HEK293 (cell line): ENCODE data around the gene EIF4B.

ENCODE experiments used
- BCL11B ChIP-seq: fragments of 450-650 bp; formaldehyde crosslinking; IDR thresholded peaks from 2 replicates; pipeline ENCODE4 v1.5.1; 2016; ENCODE audit warnings: low read depth, missing biosample characterization, missing genetic modification characterization
- EGR2 ChIP-seq: fragments of 450-650 bp; formaldehyde crosslinking; IDR thresholded peaks from 2 replicates; pipeline ENCODE4 v1.5.1; 2016; ENCODE audit warnings: low read depth, missing biosample characterization, missing genetic modification characterization
- KLF9 ChIP-seq: fragments of 450-650 bp; formaldehyde crosslinking; IDR thresholded peaks from 2 replicates; pipeline ENCODE4 v1.5.1; 2016; ENCODE audit warnings: missing biosample characterization, missing genetic modification characterization, low read depth
- OSR2 ChIP-seq: fragments of 450-650 bp; formaldehyde crosslinking; IDR thresholded peaks from 2 replicates; pipeline ENCODE4 v1.5.1; 2016; ENCODE audit warnings: missing biosample characterization, missing genetic modification characterization
- RBAK ChIP-seq: fragments of 450-650 bp; formaldehyde crosslinking; IDR thresholded peaks from 2 replicates; pipeline ENCODE4 v1.5.1; 2016; ENCODE audit warnings: missing biosample characterization, missing genetic modification characterization
- SALL2 ChIP-seq: fragments of 450-650 bp; formaldehyde crosslinking; IDR thresholded peaks from 2 replicates; pipeline ENCODE4 v1.5.0; 2017; ENCODE audit warnings: missing biosample characterization, mild to moderate bottlenecking, missing genetic modification characterization, borderline replicate concordance
- WT1 ChIP-seq: fragments of 450-650 bp; formaldehyde crosslinking; IDR thresholded peaks from 2 replicates; pipeline ENCODE4 v1.5.1; 2016; ENCODE audit warnings: missing biosample characterization, missing genetic modification characterization
- ZBTB8A ChIP-seq: fragments of 450-650 bp; formaldehyde crosslinking; IDR thresholded peaks from 2 replicates; pipeline ENCODE4 v1.5.1; 2016; ENCODE audit warnings: missing biosample characterization, missing genetic modification characterization
- ZNF114 ChIP-seq: fragments of 450-650 bp; formaldehyde crosslinking; IDR thresholded peaks from 2 replicates; pipeline ENCODE4 v1.5.0; 2017; ENCODE audit warnings: missing biosample characterization, missing genetic modification characterization
- ZNF221 ChIP-seq: fragments of 450-650 bp; formaldehyde crosslinking; IDR thresholded peaks from 2 replicates; pipeline ENCODE4 v1.5.1; 2017; ENCODE audit warnings: missing biosample characterization, missing genetic modification characterization, borderline replicate concordance
- ZNF223 ChIP-seq: fragments of 450-650 bp; formaldehyde crosslinking; IDR thresholded peaks from 2 replicates; pipeline ENCODE4 v1.5.1; 2016; ENCODE audit warnings: missing biosample characterization, missing genetic modification characterization
- ZNF24 ChIP-seq: fragments of 450-650 bp; formaldehyde crosslinking; IDR thresholded peaks from 2 replicates; pipeline ENCODE4 v1.5.1; 2016; ENCODE audit warnings: missing biosample characterization, missing genetic modification characterization
- ZNF274 ChIP-seq, 2 experiments: fragments of 200-500 bp in 1 of 2; fragments of 450-650 bp in 1 of 2; sonication (Bioruptor generic) in 1 of 2; formaldehyde crosslinking in 1 of 2; IDR thresholded peaks; 2 replicates each; pipeline versions ENCODE4 v1.5.1 to v1.6.1; 2014 to 2016; ENCODE audit warnings: borderline replicate concordance in 1 of 2, inconsistent platforms in 1 of 2, low read length in 1 of 2, missing biosample characterization in 1 of 2, missing genetic modification characterization in 1 of 2
- ZNF416 ChIP-seq: fragments of 450-650 bp; formaldehyde crosslinking; IDR thresholded peaks from 2 replicates; pipeline ENCODE4 v1.5.1; 2016; ENCODE audit warnings: missing biosample characterization, missing genetic modification characterization
- ZNF426 ChIP-seq: fragments of 450-650 bp; formaldehyde crosslinking; IDR thresholded peaks from 2 replicates; pipeline ENCODE4 v1.5.1; 2017; ENCODE audit warnings: missing biosample characterization, missing genetic modification characterization, mild to moderate bottlenecking, inconsistent platforms, moderate library complexity
- ZNF529 ChIP-seq: fragments of 450-650 bp; formaldehyde crosslinking; IDR thresholded peaks from 2 replicates; pipeline ENCODE4 v1.5.1; 2017; ENCODE audit warnings: missing genetic modification characterization, missing biosample characterization; ENCODE audit not compliant: insufficient replicate concordance
- ZNF549 ChIP-seq: fragments of 450-650 bp; IDR thresholded peaks from 2 replicates; pipeline ENCODE4 v1.5.1; 2018; ENCODE audit warnings: missing biosample characterization, missing genetic modification characterization, mild to moderate bottlenecking, inconsistent platforms, moderate library complexity
- ZNF558 ChIP-seq: fragments of 450-650 bp; formaldehyde crosslinking; IDR thresholded peaks from 2 replicates; pipeline ENCODE4 v1.5.1; 2016; ENCODE audit warnings: missing biosample characterization, missing genetic modification characterization
- ZNF585B ChIP-seq: fragments of 450-650 bp; formaldehyde crosslinking; IDR thresholded peaks from 2 replicates; pipeline ENCODE4 v1.5.1; 2016; ENCODE audit warnings: missing biosample characterization, missing genetic modification characterization
- ZNF677 ChIP-seq: fragments of 450-650 bp; IDR thresholded peaks from 2 replicates; pipeline ENCODE4 v1.5.0; 2018; ENCODE audit warnings: missing biosample characterization, mild to moderate bottlenecking, missing genetic modification characterization, moderate library complexity
- ZSCAN16 ChIP-seq: fragments of 450-650 bp; formaldehyde crosslinking; IDR thresholded peaks from 2 replicates; pipeline ENCODE4 v1.5.1; 2016; ENCODE audit warnings: missing biosample characterization, missing genetic modification characterization
- TF ChIP-seq, protein P1 (sequence below): fragments of 450-650 bp; formaldehyde crosslinking; IDR thresholded peaks from 2 replicates; pipeline ENCODE4; 2016; ENCODE audit warnings: missing biosample characterization, missing genetic modification characterization
- TF ChIP-seq, protein P2 (sequence below): fragments of 450-650 bp; formaldehyde crosslinking; IDR thresholded peaks from 2 replicates; pipeline ENCODE4 v1.5.1; 2016; ENCODE audit warnings: missing biosample characterization, missing genetic modification characterization
- TF ChIP-seq, protein P3 (sequence below): fragments of 450-650 bp; formaldehyde crosslinking; IDR thresholded peaks from 2 replicates; pipeline ENCODE4 v1.5.1; 2016; ENCODE audit warnings: missing biosample characterization, missing genetic modification characterization
- TF ChIP-seq, protein P4 (sequence below): fragments of 450-650 bp; formaldehyde crosslinking; IDR thresholded peaks from 2 replicates; pipeline ENCODE4 v1.5.1; 2017; ENCODE audit warnings: missing biosample characterization, missing genetic modification characterization
- TF ChIP-seq, protein P5 (sequence below): fragments of 450-650 bp; formaldehyde crosslinking; IDR thresholded peaks from 2 replicates; pipeline ENCODE4 v1.5.1; 2016; ENCODE audit warnings: missing biosample characterization, missing genetic modification characterization
- TF ChIP-seq, protein P6 (sequence below): fragments of 450-650 bp; formaldehyde crosslinking; IDR thresholded peaks from 2 replicates; pipeline ENCODE4 v1.5.1; 2016; ENCODE audit warnings: missing biosample characterization, missing genetic modification characterization

Gene EIF4B

DNA sequence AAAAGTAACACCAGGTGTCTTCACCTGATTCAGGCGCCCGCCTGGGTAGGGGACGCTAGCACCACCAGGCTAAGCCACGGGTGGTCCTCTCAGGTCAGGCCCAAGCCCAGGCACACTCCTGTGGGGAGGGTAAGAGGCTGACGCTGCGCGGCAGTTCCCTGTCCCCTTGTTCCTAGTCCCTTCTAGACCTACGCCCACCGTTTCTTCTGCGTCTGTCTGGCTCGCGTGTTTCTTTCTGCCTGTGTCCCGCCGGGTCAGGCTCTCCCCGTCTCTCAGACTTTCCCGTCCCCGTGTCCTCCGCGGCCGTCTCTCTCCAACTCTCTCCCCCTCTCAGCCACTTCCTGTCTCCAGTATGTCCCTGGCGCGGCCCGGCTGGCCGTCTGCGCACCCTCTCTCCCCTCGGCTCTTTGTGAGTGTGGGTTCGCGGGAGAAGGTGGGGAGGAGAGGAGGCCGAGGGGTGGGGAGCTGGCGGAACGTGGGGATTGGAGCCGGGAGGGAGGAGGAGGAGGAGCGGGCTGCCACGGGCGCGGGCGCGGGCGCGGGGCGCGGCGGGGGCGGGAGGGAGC lies 40.5 kb downstream of the EIF4B start (continued):
- TF ChIP-seq, protein P1, sequence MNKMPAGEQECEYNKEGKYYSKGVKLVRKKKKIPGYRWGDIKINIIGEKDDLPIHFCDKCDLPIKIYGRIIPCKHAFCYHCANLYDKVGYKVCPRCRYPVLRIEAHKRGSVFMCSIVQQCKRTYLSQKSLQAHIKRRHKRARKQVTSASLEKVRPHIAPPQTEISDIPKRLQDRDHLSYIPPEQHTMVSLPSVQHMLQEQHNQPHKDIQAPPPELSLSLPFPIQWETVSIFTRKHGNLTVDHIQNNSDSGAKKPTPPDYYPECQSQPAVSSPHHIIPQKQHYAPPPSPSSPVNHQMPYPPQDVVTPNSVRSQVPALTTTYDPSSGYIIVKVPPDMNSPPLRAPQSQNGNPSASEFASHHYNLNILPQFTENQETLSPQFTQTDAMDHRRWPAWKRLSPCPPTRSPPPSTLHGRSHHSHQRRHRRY (tag by site-specific recombination) = no peak
- TF ChIP-seq OSR2 (tag by site-specific recombination) = no peak
- TF ChIP-seq WT1 (tag by site-specific recombination) = peak; percentile 31; the same call in 1 of the 2 replicates
- no peak for TF ChIP-seq ZNF677 (tag by site-specific recombination)
- TF ChIP-seq, protein P2, sequence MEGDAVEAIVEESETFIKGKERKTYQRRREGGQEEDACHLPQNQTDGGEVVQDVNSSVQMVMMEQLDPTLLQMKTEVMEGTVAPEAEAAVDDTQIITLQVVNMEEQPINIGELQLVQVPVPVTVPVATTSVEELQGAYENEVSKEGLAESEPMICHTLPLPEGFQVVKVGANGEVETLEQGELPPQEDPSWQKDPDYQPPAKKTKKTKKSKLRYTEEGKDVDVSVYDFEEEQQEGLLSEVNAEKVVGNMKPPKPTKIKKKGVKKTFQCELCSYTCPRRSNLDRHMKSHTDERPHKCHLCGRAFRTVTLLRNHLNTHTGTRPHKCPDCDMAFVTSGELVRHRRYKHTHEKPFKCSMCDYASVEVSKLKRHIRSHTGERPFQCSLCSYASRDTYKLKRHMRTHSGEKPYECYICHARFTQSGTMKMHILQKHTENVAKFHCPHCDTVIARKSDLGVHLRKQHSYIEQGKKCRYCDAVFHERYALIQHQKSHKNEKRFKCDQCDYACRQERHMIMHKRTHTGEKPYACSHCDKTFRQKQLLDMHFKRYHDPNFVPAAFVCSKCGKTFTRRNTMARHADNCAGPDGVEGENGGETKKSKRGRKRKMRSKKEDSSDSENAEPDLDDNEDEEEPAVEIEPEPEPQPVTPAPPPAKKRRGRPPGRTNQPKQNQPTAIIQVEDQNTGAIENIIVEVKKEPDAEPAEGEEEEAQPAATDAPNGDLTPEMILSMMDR = peak; percentile 22; the same call in 1 of the 2 replicates
- TF ChIP-seq ZNF585B (tag by site-specific recombination) = no peak; the same call in 1 of the 2 replicates
- TF ChIP-seq, protein P3, sequence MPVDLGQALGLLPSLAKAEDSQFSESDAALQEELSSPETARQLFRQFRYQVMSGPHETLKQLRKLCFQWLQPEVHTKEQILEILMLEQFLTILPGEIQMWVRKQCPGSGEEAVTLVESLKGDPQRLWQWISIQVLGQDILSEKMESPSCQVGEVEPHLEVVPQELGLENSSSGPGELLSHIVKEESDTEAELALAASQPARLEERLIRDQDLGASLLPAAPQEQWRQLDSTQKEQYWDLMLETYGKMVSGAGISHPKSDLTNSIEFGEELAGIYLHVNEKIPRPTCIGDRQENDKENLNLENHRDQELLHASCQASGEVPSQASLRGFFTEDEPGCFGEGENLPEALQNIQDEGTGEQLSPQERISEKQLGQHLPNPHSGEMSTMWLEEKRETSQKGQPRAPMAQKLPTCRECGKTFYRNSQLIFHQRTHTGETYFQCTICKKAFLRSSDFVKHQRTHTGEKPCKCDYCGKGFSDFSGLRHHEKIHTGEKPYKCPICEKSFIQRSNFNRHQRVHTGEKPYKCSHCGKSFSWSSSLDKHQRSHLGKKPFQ (tag by site-specific recombination) = no peak
- TF ChIP-seq ZNF24 (tag by site-specific recombination) = peak; percentile 70
- TF ChIP-seq, protein P4, sequence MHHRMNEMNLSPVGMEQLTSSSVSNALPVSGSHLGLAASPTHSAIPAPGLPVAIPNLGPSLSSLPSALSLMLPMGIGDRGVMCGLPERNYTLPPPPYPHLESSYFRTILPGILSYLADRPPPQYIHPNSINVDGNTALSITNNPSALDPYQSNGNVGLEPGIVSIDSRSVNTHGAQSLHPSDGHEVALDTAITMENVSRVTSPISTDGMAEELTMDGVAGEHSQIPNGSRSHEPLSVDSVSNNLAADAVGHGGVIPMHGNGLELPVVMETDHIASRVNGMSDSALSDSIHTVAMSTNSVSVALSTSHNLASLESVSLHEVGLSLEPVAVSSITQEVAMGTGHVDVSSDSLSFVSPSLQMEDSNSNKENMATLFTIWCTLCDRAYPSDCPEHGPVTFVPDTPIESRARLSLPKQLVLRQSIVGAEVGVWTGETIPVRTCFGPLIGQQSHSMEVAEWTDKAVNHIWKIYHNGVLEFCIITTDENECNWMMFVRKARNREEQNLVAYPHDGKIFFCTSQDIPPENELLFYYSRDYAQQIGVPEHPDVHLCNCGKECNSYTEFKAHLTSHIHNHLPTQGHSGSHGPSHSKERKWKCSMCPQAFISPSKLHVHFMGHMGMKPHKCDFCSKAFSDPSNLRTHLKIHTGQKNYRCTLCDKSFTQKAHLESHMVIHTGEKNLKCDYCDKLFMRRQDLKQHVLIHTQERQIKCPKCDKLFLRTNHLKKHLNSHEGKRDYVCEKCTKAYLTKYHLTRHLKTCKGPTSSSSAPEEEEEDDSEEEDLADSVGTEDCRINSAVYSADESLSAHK (tag by site-specific recombination) = no peak
- no peak for TF ChIP-seq ZNF558
- no peak for TF ChIP-seq ZNF416 (tag by site-specific recombination)
- TF ChIP-seq KLF9 = 0 out of 2 replicates have a peak, but pooled peaks have one; percentile 34
- TF ChIP-seq ZNF529 (tag by site-specific recombination) = no peak
- TF ChIP-seq ZNF114 (tag by site-specific recombination) = no peak
- TF ChIP-seq, protein P5, sequence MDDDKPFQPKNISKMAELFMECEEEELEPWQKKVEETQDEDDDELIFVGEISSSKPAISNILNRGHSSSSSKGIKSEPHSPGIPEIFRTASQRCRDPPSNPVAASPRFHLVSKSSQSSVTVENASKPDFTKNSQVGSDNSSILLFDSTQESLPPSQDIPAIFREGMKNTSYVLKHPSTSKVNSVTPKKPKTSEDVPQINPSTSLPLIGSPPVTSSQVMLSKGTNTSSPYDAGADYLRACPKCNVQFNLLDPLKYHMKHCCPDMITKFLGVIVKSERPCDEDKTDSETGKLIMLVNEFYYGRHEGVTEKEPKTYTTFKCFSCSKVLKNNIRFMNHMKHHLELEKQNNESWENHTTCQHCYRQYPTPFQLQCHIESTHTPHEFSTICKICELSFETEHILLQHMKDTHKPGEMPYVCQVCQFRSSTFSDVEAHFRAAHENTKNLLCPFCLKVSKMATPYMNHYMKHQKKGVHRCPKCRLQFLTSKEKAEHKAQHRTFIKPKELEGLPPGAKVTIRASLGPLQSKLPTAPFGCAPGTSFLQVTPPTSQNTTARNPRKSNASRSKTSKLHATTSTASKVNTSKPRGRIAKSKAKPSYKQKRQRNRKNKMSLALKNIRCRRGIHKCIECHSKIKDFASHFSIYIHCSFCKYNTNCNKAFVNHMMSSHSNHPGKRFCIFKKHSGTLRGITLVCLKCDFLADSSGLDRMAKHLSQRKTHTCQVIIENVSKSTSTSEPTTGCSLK (tag by site-specific recombination) = no peak
- no peak for TF ChIP-seq ZNF426 (tag by site-specific recombination)
- TF ChIP-seq SALL2 (tag by site-specific recombination) = no peak
- no peak for TF ChIP-seq ZNF223 (tag by site-specific recombination)
- no peak for TF ChIP-seq ZNF221 (tag by site-specific recombination)
- peak; percentile 14; the same call in 1 of the 2 replicates for TF ChIP-seq BCL11B
- no peak for TF ChIP-seq ZSCAN16
- TF ChIP-seq ZNF549 = no peak
- TF ChIP-seq, protein P6, sequence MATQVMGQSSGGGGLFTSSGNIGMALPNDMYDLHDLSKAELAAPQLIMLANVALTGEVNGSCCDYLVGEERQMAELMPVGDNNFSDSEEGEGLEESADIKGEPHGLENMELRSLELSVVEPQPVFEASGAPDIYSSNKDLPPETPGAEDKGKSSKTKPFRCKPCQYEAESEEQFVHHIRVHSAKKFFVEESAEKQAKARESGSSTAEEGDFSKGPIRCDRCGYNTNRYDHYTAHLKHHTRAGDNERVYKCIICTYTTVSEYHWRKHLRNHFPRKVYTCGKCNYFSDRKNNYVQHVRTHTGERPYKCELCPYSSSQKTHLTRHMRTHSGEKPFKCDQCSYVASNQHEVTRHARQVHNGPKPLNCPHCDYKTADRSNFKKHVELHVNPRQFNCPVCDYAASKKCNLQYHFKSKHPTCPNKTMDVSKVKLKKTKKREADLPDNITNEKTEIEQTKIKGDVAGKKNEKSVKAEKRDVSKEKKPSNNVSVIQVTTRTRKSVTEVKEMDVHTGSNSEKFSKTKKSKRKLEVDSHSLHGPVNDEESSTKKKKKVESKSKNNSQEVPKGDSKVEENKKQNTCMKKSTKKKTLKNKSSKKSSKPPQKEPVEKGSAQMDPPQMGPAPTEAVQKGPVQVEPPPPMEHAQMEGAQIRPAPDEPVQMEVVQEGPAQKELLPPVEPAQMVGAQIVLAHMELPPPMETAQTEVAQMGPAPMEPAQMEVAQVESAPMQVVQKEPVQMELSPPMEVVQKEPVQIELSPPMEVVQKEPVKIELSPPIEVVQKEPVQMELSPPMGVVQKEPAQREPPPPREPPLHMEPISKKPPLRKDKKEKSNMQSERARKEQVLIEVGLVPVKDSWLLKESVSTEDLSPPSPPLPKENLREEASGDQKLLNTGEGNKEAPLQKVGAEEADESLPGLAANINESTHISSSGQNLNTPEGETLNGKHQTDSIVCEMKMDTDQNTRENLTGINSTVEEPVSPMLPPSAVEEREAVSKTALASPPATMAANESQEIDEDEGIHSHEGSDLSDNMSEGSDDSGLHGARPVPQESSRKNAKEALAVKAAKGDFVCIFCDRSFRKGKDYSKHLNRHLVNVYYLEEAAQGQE (tag by site-specific recombination) = peak; percentile 55
- peak; percentile 71 for TF ChIP-seq EGR2 (tag by site-specific recombination)
- TF ChIP-seq RBAK (tag by site-specific recombination) = no peak
- TF ChIP-seq ZBTB8A (tag by site-specific recombination) = peak; percentile 90
- no peak for TF ChIP-seq ZNF274 (IDR thresholded peaks at IDR 0.05; ENCODE audit: low read length)
- no peak for TF ChIP-seq ZNF274 (tag by site-specific recombination; IDR thresholded peaks at IDR 0.05; ENCODE audit: borderline replicate concordance)
